Muscle layer of colon (tissue), 2 donors: ENCODE measurements around the gene CDK8.

Experiments used
- H3K27ac ChIP-seq: one replicate; pipeline ENCODE4 v1.7.0; 2013; ENCODE audit warnings: low read depth, mild to moderate bottlenecking, low read length, moderate library complexity
- H3K27me3 ChIP-seq, 2 donors: one replicate each; pipeline ENCODE4 v1.7.0; 2013; ENCODE audit warnings: low read length in 2 of 2, mild to moderate bottlenecking in 2 of 2; ENCODE audit not compliant: insufficient read depth in 2 of 2, control insufficient read depth in 1 of 2
- H3K36me3 ChIP-seq: one replicate; pipeline ENCODE4 v1.7.0; 2013; ENCODE audit warnings: mild to moderate bottlenecking, low read length; ENCODE audit not compliant: insufficient read depth
- H3K4me1 ChIP-seq: one replicate; pipeline ENCODE4 v1.7.0; 2013; ENCODE audit warnings: mild to moderate bottlenecking, low read length; ENCODE audit not compliant: insufficient read depth
- H3K4me3 ChIP-seq, 2 donors: one replicate each; pipeline ENCODE4 v1.7.0; 2013; ENCODE audit warnings: low read length in 2 of 2, low read depth in 1 of 2, mild to moderate bottlenecking in 1 of 2, moderate library complexity in 1 of 2
- H3K9ac ChIP-seq: one replicate; pipeline ENCODE4 v1.7.0; 2013; ENCODE audit warnings: low read length
- H3K9me3 ChIP-seq: one replicate; pipeline ENCODE4 v1.7.0; 2013; ENCODE audit warnings: mild to moderate bottlenecking, low read length
- donor health status: abdominal sarcoma.
- donor health status: Adenocarcinoma of cecum.

Gene CDK8

DNA sequence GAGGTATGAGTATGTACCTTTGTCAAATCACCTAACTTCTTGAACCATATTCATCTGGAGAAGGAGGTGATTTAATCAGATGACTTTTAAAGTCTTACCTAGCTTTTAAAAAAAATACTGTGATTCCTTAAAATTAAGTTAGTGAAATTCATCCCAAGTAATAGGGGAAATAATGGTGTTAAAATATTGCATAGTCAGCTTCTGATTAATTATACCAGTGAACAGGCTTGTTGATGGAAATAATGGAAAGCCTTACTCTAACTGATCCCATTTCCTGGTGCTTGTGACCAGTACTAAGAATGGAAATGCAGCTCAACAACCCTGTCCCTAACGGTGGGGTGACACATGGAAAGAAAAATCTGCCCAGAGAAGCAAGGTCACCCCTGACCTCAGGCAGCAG lies 130.7 kb downstream of the CDK8 start:
- Histone ChIP-seq H3K36me3 (peaks cover 5% of the 10 kb centered on the region), H3K4me3 (no peak overlapping the region), H3K27me3 (no peaks in the 10 kb centered on the region), H3K9me3 (no peaks in the 10 kb centered on the region), H3K4me1 (peaks cover 11% of the 10 kb centered on the region), H3K9ac (no peak overlapping the region), H3K27ac (no peak overlapping the region)

DNA sequence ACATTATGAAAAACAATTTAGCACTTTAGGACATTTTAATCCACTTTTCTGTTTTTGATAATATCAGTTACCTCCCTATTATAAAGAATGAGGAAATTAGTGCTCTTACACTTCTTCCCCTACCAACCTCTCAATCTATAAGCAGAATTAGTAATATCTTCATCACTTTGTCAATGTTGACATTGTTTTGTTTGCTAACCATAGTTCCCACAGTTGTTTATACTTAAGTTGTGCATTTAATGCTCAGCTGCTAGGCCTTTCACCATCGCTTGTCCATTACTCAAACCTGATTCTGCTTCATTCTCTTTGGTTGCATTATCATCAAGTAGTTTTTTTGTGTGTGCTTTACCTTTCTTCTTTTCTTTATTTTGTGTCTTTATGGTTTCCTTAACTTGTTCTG lies 132.1 kb downstream of the CDK8 start:
- Histone ChIP-seq H3K4me3 (no peak overlapping the region), H3K4me1 (peaks cover 4% of the 10 kb centered on the region), H3K9me3 (no peaks in the 10 kb centered on the region), H3K9ac (no peak overlapping the region), H3K27me3 (no peaks in the 10 kb centered on the region), H3K27ac (no peak overlapping the region), H3K36me3 (peaks cover 12% of the 10 kb centered on the region)

DNA sequence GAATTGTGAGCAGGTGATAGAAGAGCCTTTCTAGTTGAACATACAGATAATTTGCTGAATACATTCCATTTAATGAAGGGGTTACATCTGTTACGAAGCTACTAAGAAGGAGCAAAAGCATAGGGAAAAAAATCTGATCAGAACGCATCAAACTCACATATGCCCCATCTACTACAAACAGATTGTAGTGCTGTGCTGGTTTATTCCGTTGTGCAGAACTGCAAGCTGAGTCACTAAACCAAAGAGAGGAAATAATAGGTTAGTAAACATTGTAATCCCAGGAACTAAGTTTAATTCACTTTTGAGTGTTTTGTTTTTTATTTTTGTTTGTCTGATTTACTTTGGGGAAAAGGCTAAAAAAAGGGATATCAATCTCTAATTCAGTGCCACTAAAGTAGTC lies 136.3 kb downstream of the CDK8 start:
- Histone ChIP-seq H3K36me3 (peaks cover 12% of the 10 kb centered on the region), H3K9me3 (no peaks in the 10 kb centered on the region), H3K27me3 (no peaks in the 10 kb centered on the region), H3K4me3 (no peak overlapping the region), H3K4me1 (no peaks in the 10 kb centered on the region), H3K27ac (no peak overlapping the region), H3K9ac (no peak overlapping the region)

DNA sequence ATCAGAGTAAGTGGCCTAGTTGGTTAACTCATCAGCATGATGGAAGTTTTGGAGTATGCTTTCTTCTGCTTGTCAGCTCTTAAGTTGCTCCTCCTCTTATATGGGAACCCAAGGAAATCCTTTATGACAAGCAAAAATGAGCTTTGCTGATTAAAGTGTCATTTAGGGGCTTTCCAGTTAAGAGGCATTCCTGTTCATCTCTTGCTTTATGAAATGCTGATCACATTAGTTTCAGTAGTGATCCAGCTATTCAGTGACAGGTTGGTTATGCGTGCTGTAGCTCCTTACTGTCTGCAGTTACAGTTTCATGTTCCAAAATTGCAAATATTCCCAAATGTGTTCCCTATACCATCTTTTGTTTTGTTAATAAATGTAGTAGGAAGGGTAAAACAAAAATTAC lies 146.6 kb downstream of the CDK8 start:
- H3K27me3 ChIP-seq: no peaks in the 10 kb centered on the region
- no peaks in the 10 kb centered on the region for H3K9me3 ChIP-seq
- no peaks in the 10 kb centered on the region for H3K4me1 ChIP-seq
- H3K9ac ChIP-seq: no peak overlapping the region
- H3K4me3 ChIP-seq: no peak overlapping the region
- H3K36me3 ChIP-seq: peaks cover 26% of the 10 kb centered on the region
- H3K27ac ChIP-seq: no peak overlapping the region

DNA sequence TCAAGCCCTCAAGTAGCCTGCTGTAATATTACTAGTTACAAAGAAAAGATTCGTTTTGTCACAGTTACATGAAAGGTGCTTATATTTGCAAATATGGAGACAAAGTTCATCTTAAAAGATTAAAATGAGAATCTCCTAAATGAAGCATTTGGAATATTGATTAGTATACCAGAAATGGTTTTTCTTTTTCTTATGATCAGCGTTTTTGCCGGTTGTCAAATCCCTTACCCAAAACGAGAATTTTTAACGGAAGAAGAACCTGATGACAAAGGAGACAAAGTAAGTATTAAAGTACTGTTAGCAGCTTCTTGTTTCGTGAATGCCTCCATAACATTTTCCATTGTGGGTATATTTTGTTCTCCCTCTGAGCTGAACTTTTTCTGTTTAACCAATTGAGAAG lies 147.1 kb downstream of the CDK8 start:
- Histone ChIP-seq H3K9ac (no peak overlapping the region), H3K4me3 (no peak overlapping the region), H3K4me1 (no peaks in the 10 kb centered on the region), H3K27me3 (no peaks in the 10 kb centered on the region), H3K9me3 (no peaks in the 10 kb centered on the region), H3K27ac (no peak overlapping the region), H3K36me3 (peaks cover 26% of the 10 kb centered on the region)

DNA sequence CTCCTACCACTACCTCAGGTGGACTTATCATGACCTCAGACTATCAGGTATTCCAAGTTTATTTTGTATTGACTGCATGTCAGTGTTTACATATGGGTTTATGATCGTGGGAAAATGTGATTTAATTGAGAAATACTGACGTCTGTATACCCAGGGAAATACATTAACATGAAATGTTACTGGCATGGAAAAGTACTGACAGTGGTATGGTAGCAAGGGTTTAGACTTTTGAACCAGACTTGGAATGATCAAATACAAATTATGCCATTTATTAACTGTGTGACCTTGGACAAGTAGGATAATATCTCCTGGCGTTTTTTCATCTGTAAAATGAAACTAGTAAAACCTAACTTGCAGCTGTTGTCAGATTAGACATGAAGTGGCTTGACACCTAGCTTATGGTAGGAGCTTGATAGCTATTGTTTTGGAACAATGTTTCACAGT lies 147.7 kb downstream of the CDK8 start:
- Histone ChIP-seq H3K9ac (no peak overlapping the region), H3K36me3 (peaks cover 26% of the 10 kb centered on the region), H3K4me1 (no peaks in the 10 kb centered on the region), H3K9me3 (no peaks in the 10 kb centered on the region), H3K4me3 (no peak overlapping the region), H3K27ac (no peak overlapping the region), H3K27me3 (no peaks in the 10 kb centered on the region)

DNA sequence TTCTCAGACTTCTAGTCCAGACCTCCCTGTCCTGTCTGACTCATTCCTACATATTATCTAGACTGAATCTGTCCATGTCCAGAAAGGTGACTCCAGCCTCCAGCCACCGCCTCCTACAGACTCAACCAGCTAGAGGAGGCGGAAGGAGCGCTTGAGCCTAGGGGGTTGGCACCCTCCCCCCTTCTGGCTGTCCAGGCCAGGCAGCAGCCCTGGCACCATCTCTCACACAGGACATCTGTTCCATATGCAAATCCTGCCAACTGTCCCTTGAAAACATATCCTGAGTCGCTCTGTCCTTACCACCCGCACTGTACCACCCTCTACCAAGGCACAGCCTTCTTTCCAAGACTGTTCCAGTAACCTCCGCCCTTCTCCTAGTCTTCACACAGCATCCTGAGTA lies 152.9 kb downstream of the CDK8 start:
- H3K9ac ChIP-seq: no peak overlapping the region
- no peaks in the 10 kb centered on the region for H3K9me3 ChIP-seq
- H3K36me3 ChIP-seq: peaks cover 16% of the 10 kb centered on the region
- H3K4me3 ChIP-seq: no peak overlapping the region
- no peaks in the 10 kb centered on the region for H3K4me1 ChIP-seq
- no peak overlapping the region for H3K27ac ChIP-seq
- H3K27me3 ChIP-seq: no peaks in the 10 kb centered on the region

DNA sequence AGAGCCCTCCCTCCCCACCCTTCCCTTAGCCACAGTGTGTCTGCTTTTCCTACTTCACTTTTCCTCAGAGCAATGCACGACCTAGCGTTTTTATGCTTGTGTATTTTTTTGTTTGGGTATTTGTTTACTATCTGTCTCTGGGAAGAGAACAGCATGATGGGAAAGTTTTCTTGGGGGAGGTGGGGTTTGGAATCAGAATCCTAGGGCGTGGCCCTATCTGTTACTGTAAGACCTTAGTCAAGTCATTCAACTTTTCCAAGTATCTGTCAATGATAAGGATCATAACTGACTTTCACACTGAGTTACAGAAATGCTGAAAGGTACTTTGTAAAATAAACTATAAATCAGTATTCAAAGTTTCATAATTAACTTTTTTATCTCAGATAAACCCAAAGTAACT lies 157.3 kb downstream of the CDK8 start:
- Histone ChIP-seq H3K36me3 (no peaks in the 10 kb centered on the region), H3K9me3 (no peaks in the 10 kb centered on the region), H3K27me3 (no peaks in the 10 kb centered on the region), H3K4me3 (no peak overlapping the region), H3K27ac (no peak overlapping the region), H3K9ac (no peak overlapping the region), H3K4me1 (no peaks in the 10 kb centered on the region)

DNA sequence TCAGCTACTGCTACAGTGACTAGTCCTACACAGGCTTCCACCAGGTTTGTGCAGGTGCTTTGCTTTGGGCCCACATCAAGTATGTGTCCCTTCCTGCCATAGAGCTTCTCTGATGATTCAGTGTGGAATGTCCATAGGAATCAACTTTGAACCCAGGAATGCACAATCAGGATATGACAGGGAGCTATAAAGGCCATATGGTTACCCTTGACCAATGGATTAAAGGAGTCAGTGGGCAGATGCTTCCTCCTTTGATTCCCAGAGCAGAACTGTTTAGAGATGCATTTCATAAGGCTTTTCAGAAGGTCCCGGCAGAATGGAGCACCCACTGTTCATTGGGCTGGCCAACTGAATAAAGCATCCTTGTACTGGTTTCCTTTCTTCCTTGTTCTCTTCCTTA lies 158.3 kb downstream of the CDK8 start:
- Histone ChIP-seq H3K4me1 (no peaks in the 10 kb centered on the region), H3K36me3 (no peaks in the 10 kb centered on the region), H3K27me3 (no peaks in the 10 kb centered on the region), H3K9ac (no peak overlapping the region), H3K4me3 (no peak overlapping the region), H3K27ac (no peak overlapping the region), H3K9me3 (no peaks in the 10 kb centered on the region)

DNA sequence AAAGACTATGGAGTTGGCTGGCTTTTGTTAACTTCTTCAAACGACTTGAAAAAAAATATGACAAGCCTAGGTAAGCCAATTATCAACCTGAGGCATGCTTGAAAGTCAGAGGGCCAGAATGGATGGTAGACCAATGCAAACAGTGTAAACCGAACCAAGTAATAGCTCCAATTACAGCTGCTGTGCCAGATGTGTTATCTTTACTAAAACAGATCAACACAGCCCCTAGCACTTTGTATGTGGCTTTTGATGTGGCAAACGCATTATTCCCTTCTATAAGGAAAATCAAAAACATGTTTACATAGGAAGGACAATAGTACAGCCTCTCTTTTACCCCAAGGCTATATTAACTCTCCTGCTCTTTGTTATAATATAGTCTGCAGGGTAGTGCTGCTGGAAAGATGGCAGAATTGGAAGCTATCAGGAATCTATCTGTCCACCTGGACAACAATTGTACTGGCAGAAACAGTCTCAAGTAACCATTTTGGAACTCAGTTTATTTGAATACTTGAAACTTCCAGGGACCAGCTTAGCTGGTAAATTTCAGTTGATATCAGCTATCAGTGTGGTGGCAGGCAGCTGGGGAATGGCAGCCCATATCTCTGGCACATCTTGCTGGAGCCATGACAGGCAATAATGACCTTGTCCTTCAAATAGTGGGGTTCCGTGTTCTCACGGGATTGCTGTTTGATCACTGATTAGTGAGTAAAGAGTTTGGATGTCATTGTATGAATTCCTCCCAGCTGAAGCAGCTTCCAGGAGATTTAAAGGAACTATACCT lies 159.2 kb downstream of the CDK8 start:
- no peaks in the 10 kb centered on the region for H3K36me3 ChIP-seq
- H3K4me3 ChIP-seq: no peak overlapping the region
- H3K27me3 ChIP-seq: no peaks in the 10 kb centered on the region
- H3K4me1 ChIP-seq: no peaks in the 10 kb centered on the region
- H3K9ac ChIP-seq: no peak overlapping the region
- no peaks in the 10 kb centered on the region for H3K9me3 ChIP-seq
- no peak overlapping the region for H3K27ac ChIP-seq

DNA sequence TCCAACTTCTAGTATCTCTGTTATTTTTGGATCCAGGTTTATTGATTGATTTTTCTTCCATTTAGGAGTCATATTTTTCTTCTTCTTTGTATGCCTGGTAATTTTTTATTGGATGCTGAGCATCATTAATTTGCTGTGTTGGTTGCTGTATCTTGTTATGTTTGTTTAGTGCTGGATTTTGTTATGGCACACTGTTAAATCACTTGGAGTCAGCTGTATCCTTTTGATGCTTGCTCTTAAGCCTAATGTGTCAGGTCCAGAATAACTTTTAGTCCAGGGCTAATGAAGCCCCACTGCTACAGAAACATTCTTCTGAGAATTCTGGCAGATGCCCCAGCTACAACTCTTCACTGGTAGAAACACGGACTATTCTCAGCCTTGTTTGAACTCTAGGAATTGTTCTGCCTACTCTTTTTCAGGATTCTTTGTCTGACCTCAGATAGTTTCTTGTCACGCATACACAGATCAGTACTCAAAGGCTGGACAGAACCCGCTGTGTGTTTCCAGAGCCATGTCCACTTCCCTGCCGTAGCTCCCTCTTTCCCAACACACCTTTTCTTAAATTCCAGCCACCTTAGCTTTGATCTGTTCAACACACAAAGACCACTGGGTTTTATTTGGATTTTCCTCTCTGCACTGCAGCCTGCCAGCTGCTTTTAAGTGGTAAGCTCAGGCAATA lies 166.5 kb downstream of the CDK8 start:
- Histone ChIP-seq H3K36me3 (no peaks in the 10 kb centered on the region), H3K9me3 (no peaks in the 10 kb centered on the region), H3K4me1 (peaks cover 43% of the 10 kb centered on the region), H3K27me3 (no peaks in the 10 kb centered on the region), H3K4me3 (no peak overlapping the region), H3K9ac (no peak overlapping the region), H3K27ac (peak overlapping the region; percentile 45)

DNA sequence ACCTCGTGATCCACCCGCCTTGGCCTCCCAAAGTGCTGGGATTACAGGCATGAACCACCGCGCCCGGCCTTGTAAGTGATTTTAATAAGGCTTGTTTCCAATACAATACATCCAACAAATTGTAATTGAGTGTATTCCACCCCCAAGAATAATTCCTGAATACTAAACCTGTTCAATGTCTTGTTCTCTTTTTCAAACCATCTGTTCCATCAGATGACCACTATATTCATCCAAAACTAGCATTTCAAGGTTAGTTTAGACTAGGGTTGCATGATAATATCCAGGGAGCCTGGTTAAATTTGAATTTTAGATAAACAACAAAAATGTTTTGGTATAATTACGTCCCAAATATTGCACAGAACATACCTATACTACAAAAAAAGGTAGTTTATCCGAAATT lies 168.1 kb downstream of the CDK8 start:
- H3K4me3 ChIP-seq: no peak overlapping the region
- no peaks in the 10 kb centered on the region for H3K36me3 ChIP-seq
- no peak overlapping the region for H3K9ac ChIP-seq
- peak overlapping the region; percentile 81 for H3K27ac ChIP-seq
- no peaks in the 10 kb centered on the region for H3K27me3 ChIP-seq
- peaks cover 59% of the 10 kb centered on the region for H3K4me1 ChIP-seq
- no peaks in the 10 kb centered on the region for H3K9me3 ChIP-seq
